T-helper 22 cell (primary cell): ENCODE data around the gene ADSS1.
"Not testable (repeated sequence)": the region's sequence is repeated elsewhere in the genome, so short reads cannot be mapped to it uniquely, and the experiment has no call there.

ENCODE experiments used
- DNase-seq: peaks from one replicate; pipeline ENCODE4 v3.0.0-alpha.2; 2020; ENCODE audit warnings: low read depth

The ADSS1 gene

DNA sequence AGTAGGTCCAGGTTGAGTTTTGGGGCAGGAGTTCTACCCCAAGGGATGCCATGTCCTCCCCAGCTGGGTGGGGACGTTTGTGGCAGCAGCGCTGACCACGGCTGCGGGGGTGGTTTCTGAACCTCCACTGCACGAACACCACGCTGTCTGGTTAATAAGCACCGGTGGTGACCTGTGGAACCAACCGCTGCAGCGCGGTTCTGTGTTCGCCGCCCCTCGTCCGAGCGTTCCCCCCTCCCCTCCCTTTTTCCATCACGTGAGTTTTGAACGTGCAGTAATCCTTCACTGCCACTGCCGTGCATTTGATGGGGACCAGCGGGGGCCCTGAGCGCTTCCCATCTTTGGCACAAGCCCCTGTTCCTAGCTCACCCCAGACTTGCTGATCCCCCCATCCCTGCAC is 6.4 kb upstream of the ADSS1 start:
- no peak for DNase-seq

- DNase-seq, result no peak
Measured at GRCh38 chr14:104718147-104718546, 5.9 kb upstream of the ADSS1 start.

DNA sequence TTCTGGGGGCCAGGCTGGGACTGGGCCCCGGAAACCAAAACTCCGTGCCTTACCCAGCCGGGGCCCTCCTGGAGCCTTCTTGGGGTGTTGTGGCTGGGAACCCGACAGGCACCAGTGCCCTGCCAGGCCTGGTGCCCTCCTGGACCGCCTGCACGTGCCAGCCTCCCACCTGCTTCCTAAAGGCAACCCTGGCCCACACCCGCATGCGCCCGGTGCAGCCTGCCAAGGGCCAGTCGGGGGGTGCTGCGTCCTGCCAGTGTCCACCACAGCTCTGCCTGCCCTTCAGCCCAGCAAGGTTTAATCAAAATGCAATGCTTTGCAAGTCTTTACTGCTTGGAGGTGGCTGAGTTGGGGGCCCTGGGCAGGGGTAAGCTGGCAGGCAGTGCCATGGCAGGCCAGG is 5.2 kb upstream of the ADSS1 start:
- no peak for DNase-seq

- DNase-seq, result no peak
Measured at GRCh38 chr14:104719343-104719742, 4.7 kb upstream of the ADSS1 start.

DNA sequence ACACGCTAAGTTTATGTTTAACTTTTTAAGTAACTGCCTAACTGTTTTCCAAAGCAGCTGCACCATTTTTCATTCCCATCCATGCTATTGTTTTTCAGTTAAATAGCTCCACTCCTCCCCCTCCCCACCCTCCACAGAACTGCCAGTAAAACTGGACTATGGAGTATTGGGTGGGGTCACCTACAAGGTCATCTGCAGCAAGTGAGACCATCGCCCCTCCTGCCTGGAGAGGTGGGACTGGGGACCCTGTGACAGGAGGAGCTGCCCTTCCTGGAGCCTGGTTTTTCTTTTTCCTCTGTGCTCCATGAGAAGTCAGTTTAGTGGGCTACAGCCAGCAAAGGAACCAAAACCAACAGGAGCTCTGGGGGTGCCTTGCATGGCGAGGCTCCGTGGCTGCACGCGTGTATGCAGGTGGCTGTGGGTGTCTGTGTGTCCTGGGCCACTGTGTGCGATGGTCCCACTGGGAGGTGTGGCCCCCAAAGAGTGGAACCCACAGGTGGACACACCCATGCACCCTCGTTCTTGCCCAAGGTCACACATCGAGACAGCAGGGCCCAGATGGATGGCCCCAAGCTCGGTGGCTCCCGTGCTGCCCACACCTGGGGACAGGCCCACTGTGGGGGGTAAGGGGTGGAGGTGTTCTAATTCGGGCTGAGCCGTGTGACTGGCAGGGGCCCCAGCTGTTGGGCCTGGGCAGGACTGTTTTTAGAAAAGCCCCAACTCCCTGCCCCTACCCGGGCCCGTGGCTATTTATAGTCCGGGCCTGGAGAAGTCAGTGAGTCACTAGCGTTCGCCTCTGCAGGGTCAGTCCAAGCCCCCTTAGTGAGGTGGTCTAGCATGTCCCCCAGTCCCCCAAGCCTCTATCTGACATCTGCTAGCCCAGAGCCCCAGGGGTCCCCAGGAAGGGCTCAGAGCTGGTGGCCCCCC is 2.3 kb upstream of the ADSS1 start:
- DNase-seq, result no peak

DNA sequence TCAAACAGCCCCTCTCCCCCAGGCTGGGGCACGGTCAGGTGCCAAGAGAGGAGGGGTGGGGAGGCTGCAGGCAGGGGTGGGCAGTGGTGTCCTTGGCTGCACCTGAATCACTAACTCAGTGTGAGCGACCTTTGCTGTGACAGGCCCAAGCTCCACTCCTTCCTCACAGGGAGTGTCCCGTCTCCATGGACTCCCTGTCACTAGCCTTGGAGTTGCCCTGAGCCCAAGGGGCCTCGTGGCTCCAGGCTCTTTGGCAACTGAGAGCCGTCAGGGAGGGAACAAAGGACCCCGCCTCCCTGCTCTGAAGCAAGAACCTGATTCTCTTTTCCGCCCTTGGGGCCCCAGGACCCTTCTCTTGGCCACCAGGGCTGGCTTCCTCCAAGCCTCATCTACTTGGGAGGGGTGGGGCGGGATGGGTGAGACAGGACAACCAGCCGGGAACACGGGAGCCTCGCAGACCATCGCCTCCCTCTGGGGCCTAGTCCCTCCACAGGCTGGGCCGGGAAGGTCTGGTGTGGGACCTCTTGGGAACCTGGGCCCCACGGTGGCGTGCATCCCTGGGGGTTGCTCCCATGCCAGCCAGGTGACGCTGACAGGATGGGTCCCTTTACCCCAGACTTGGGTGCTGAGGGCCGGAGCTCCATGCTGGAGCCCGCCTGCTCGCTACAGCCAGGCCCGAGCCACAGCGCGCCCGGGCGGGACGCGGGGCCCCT is 935 bp upstream of the ADSS1 start:
- DNase-seq, result no peak

- no peak for DNase-seq
Measured at GRCh38 chr14:104724407-104724980, 465 bp downstream of the ADSS1 start.

GRCh38 chr14:104724981-104725771 is 1.1 kb downstream of the ADSS1 start:
- DNase-seq, result no peak

DNA sequence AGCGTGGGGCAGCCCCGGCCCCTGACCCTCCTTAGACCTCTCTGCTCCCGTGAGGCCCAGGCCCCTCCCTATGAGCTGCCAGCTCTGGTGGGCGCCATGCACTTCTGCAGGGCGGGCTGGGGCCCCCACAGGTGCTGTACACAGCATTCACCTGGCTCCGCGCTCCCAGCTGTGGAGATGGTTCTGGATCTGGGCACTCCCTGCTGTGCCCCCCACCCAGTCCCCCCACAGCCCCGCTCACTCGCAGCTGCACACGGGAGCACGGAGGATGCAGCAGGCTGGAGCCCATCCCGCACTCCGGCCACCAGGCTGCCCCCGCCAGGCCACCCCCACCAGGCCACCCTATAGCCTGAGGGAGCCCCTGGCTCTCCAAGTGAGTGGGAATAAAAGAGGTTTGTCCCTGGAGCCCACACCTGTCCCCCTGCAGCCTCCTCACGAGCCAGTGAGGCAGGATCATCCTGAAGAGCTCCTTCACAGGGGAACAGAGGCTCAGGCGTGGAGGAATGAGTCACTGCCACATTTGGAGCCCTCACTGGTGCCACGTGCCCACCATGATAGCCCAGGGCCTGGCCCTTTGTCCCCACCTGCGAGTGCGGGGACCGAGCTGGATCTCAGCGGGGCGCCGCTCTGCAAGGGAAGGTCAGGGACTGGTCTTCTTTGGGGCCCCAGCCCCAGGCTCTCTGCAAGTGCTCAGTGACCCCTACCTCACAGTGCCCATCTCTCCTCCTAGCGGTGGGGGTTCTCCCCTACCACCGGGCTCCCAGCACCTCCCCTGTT is 1.9 kb downstream of the ADSS1 start:
- DNase-seq, result no peak

GRCh38 chr14:104726600-104727451 is 2.8 kb downstream of the ADSS1 start:
- no peak for DNase-seq

- DNase-seq, result no peak
Measured at GRCh38 chr14:104728631-104729030, 4.6 kb downstream of the ADSS1 start.

- not testable (repeated sequence) for DNase-seq
Measured at GRCh38 chr14:104729176-104729834, 5.3 kb downstream of the ADSS1 start.

DNA sequence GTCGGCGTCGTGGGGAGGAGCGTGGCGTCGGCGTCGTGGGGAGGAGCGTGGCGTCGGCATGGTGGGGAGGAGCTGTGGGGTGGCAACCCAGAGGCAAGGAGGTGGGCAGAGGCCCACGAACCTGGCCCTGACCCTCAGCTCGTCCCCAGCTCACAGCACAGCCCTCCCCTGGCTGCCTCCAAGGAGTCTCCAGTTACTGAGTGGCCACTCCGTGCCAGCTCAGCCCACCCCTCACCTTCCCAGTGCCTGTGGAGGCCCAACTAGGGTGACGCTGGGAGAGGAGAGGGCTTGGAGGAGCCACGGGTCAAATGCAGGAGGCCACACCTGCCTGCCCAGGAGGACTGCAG is 5.8 kb downstream of the ADSS1 start:
- DNase-seq, result no peak

- DNase-seq, result no peak
Measured at GRCh38 chr14:104730487-104730886, 6.5 kb downstream of the ADSS1 start.

DNA sequence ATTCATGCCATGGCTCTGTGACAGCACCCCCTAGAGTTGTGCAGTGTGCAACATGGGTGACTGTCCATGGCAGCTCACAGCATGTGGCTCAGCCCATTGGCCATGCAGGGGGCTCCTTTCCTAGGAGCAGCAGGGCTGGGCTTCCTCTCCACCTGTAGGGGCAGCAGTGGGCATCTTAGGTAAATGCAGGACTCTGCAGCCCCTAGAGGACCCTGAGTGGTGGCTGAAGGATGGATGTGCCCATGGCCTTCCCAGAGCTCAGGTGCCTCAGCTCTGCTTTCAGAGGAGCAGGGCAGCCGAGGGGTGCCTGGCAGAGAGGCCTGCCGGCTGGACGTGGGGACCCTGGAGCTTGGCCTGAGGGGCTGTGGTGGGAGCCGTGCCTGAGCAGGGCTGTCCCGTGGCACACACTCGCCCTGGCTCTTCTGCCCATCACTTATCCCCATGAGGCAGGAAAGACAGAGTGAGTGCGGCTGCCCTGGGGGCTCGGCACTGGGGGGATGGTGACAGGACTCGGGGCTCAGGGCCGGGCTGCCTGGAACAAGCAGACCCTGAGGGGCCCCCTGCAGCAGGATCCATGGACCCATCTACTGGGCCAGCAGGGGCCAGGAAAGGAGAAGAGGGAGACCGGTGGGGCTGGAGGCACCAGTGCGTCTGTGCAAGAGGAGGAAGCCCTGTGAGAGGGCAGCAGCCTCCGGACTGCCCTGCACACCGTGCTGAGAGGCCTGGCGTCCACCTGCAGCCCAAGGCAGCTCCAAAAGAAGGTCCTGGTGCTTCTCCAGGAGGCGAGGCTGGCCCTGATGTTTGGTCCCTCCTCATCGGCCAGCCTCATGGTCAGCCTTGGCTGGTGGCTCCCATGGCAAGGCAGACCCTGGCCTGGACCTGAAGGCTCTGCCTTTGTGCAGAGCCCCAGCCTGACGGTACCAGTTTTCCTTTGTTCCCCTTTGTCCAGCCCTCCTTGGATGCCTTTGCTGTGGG is 7.6 kb downstream of the ADSS1 start:
- no peak for DNase-seq

- DNase-seq, result no peak
Measured at GRCh38 chr14:104732355-104732804, 8.4 kb downstream of the ADSS1 start.

- DNase-seq, result no peak
Measured at GRCh38 chr14:104732931-104733681, 9.1 kb downstream of the ADSS1 start.

GRCh38 chr14:104734051-104734587 is 10.1 kb downstream of the ADSS1 start:
- no peak for DNase-seq
